HG02884 (cell line): Measurements from ENCODE around the gene RIMOC1.
"Not testable (repeated sequence)": the region's sequence is repeated elsewhere in the genome, so short reads cannot be mapped to it uniquely, and the experiment has no call there.

ENCODE experiments used
- ATAC-seq: cut with Tn5 transposase; IDR thresholded peaks from one replicate; pipeline ENCODE4 v1.9.1; 2021; ENCODE audit warnings: mild to moderate bottlenecking, moderate library complexity; ENCODE audit not compliant: unreplicated experiment

Gene RIMOC1

DNA sequence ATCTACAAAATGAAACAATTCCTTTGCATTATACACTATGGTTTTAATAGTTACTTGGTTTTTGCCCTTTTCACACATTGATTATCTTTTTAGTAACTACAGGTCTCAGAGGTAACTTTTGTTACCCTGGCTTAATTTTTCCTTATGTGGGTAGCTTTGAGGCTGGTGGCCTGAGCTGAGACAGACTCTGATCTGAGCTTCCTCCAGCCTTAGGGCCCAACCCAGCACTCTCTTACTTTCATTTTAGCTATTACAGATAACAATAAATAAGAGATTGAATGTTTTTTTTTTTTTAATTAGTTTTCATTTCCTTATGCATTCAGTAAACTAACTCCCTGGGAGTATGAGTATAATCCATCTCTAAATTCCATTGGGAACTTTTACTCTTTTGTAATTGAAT lies 18.9 kb upstream of the RIMOC1 start:
- no peak for ATAC-seq

DNA sequence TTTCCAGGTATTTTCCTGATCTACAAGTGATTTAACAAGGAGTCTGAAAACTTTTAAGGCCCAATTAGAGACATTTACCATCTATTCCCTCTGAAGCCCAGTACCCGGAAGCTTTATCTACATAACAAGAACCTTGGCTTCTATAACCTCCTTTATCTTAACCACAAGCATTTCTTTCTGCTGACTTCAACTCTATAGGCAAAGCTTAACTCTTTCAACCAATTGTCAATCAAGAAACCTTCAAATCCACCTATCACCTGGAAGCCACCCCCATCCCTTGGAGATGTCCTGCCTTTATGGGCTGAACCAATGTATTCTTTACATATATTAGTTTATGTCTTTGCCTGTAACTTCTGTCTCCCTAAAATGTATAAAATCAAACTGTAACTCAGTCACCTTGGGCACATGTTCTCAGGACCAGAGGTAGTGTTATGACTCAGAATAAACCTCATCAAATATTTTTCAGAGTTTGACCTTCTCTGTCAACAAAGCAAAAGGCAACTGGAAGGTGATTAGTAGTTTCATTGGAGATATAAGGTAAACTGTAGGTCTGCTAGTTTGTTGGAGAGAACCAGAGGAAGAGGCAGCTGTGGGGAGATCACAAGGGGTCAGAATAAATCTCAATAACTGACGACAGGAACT lies 13.0 kb upstream of the RIMOC1 start:
- ATAC-seq, result no peak

DNA sequence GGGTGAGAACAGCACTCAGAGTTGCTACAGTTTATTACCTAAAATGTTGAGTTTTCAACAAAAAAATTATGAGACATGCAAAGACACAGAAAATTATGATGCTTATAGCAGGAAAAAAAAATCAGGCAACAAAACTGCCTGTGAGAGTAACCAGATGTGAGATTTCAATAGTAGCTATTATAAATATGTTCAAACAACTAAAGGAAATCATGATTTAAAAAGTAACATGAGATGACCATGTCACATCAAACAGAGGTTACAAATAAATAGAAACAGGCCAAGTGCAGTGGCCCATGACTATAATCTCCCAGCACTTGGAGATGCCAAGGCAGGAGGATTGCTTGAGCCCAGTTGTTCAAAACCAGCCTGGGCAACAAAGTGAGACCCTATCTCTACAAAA lies 12.1 kb upstream of the RIMOC1 start:
- ATAC-seq, result no peak

DNA sequence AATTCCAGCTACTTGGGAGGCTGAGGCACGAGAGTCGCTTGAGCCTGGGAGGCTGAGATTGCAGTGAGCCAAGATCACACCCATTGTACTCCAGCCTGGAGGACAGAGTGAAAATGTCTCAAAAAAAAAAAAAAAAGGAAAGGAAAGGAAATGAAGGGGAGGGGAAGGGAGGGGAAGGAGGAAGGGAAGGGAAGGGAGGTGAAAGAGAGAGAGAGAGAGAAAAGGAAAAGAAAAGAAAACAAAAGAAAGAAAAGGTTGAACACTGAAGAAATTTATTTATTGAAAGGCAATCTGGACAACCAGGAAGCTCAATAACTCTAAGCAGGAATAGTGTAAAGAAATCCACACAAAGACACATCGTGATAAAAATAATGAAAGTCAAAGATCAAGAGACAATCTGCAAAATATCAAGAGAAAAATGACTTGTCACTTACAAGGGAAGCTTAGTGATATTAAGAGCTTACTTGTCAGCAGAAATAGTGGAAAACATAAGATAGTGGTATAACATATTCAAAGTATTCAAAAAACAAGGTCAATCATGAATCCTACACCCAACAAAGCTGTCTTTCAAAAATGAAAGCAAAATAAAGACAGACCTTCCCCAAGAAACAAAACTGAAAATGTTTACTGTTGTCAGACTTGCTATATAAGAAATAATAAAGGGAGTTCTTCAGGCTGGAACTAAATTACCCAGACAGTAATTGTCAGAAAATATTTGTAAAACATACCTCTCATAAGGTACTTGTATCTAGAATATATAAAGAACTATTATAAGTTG lies 10.9 kb upstream of the RIMOC1 start:
- ATAC-seq, result peak; percentile 44

DNA sequence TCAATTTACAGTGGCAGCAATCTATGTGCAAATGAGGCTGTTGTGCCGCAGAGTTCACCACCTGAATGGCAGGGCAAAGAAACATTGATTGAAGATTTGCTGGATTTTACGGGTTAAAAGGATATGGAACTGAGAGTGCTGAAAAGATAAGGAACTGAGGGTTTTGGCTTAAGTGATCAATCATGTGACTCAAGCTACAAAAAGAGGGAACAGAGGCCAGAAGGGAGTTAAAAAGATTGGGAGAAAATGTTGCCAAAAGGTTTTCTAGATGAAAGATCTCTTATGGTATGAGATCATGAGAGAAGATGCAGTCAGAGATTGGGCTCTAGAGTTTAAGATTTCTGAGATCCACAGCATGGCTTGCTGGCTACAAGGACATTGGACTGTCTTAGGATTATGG lies 7.9 kb upstream of the RIMOC1 start:
- ATAC-seq, result no peak

DNA sequence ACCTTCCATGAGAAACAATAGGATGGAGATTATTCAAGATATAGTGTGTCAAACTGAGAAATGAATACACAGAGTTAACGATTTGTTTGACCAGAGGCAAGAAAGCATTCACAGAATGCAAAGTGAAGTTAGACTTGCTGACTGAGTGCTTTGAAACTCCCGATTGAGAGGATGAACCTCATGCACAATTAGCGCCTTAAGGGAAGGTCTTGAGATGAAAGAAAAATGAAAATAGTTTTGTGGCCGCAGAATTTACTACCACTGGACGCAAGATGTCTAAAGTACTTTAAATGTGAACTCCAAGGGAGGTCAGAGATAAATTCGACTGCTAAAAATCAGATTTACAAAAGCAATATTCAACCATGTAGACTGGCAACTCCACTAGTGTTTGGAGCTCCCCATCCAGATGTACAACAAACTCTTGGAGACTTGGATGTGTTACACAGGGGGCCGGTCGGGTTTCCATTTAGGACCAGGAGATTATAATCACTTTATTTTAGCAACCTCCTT lies 707 bp upstream of the RIMOC1 start:
- ATAC-seq, result no peak

DNA sequence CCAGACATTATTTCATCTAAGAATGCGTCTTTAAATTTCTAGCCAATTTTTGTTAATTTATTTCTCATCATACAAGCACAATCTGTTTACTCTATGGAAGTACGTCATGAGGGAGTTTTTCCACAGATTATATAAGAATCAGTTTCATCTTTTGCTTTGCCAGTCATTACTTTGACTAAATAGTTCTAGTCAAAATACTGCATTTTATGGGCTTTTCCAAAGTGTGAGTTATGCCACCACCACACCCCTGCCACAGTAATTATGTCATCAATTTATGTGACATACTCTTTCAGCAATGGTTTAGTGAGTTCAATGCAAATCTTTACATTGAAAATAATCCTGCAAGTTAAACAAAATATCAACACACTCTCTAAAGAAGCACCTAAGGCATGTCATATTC lies 2.0 kb downstream of the RIMOC1 start:
- no peak for ATAC-seq

DNA sequence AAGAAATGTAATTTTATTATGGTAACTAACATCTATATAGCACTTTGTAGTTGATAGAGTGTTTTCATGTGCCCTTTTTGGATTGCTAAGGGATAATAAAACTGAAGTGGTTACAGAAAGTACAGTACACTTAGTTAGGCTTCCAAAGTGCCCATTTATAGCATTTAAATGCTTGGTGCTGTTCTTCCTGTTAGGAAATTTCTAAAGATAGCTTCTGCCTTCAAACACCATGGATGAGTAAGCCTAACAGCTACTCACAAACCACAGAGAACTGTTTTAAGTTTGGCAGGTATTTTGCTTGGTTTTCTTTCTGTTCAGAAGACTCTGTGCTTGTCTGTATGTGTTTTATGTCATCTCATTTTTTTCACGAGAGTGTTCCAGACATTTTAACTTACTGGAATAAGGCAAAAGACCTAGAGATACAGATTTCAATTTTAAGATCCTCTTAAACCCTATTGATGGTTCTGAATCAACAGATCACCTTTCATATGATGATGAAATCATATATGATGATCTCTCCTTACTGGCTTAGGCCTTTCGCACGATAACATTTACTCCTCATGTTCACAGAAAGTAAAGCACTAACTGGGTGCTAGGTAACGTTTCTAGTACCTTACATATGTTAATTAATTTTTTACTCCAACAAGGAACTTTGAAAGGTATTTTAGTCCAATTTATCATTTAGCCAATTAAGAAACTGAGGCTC lies 4.4 kb downstream of the RIMOC1 start:
- ATAC-seq, result no peak

DNA sequence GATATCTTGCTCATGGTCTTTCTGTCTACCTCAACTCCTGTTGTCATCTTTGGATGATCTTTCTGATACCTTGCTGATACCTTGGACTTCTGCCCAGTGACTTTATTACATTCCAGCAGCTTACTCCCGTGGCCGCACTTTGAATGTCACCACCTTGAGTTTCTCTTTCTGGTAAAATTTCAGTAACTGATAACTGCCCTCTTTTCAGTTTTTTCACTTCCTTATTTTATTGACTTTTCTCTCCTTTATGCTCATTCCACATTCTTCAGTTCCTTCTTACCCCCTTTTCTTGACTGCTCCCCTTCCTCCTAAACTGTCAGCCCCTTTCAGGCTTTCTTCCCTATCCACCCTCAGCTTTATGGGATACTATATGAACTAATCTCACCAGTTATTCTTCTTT lies 14.0 kb downstream of the RIMOC1 start:
- ATAC-seq, result peak; percentile 49

DNA sequence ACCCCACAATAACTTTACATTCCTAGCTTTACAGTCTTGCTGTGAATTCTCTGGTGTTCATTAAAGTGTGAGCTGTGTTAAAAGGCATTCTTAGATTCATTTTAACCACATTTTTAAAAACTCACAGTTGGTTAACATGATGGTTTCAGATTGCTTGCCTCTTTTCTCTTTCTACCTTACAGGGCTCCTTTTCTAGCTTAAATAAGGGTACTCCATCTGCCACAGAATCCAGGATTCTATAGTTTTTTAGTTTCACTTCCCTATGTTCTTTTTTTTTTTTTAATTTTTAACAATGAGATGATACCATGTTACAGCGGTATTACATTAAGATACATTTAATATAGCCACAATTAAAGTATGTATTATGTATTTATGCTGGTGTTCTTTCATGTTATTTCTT lies 17.0 kb downstream of the RIMOC1 start:
- ATAC-seq, result no peak

DNA sequence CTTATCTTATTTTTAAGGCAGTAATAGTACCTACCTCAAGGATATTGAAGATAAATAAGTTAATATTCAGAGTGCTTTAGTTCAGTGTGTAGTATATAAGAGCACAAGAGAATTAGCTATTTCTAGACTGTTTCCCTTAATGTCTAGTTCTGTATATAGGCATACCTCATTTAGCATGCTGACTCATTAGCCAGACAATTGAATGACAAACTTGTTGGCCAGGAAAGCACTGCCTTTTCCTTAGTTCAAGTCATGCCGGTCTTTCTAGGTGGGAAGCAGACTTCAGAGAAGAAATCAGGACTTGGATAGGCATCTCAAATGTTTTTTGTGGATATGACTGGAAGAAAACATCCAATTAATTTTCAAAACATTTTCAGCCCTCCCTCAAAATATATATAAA lies 17.7 kb downstream of the RIMOC1 start:
- ATAC-seq, result no peak

DNA sequence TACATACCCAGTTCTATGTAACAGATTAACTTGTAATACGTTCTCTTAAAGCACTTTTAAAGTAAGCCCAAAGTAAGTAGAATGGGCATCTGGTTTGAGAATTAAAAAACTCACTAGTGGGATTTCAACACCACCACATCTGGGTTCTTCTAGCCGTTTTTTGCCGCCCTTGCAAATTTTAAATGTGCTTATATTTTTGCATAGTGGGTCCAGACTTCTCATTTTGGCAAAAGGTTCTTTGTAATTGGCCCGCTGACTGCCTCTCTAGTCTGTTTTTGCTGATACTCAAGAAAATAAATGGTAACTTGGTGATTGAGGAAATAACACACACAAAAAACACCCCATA lies 20.4 kb downstream of the RIMOC1 start:
- ATAC-seq, result no peak

DNA sequence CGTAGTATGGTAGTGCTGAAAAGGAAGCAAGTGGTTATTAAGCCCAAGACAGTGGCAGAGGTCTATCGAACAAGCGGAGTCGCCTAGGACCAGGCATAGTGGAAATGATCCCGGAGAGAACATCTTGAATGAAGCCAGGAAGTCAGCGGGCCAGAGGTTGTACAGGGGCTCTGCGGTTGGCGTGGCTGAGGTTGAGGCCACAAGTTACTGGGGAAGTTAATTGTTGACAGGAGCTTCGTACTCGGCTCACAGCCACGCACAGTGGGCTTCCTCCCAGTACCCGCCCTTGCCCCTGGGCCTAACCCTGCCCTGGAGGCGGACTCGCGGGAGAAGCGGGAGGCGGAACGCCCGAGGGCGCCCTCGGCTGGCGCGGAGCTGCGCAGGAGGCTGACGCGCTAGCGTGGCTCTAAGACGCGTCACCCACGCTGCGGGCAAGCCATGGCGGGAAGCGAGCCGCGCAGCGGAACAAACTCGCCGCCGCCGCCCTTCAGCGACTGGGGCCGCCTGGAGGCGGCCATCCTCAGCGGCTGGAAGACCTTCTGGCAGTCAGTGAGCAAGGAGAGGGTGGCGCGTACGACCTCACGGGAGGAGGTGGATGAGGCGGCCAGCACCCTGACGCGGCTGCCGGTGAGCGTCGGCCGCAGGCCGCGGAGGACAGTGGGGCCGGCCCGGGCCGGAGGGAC lies 20.9 kb downstream of the RIMOC1 start, which contains the start of gene FBXO4:
FBXO4 (plus strand) TSS at position 410 of the 683 bp plus-strand sequence; CDS start at position 439, 29 bp downstream.
- ATAC-seq, result peak; percentile 92

DNA sequence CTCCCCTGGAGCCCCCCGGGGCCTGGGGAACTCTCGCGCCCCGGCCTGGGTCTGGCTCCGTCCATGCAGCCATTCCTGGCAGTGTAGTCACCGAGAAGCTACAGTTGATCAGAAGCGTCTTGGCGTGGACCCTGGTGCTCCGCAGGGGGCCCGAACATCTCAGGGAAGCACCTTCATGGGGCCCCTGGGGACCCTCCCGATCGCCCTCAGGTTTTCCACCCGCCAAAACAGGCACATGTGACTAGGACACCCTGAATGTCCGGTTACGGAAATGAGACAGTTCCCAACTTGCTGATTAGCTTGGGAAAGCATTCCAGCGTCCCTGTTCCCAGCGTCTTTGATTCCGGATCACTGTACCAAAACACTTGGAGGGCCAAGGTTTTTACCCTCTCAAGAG lies 21.4 kb downstream of the RIMOC1 start:
- ATAC-seq, result peak; percentile 27

DNA sequence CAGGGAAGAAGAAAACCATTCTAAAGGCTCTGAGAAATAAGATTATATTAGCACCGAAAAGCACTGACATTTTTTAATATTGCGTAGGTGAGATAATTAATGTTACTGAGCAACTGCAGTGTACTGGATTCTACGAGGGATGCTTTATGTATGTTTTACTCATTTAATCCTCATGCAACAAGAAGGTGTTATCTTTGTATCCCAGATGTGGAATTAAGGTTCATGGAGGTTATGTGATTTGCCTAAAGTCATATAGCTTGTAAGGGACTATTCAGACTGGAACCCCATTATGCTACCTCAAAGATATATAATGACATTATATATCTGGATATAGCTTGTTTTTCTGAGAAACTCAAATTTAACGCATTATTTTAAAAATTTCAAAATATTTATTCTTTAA lies 23.5 kb downstream of the RIMOC1 start:
- ATAC-seq, result no peak

DNA sequence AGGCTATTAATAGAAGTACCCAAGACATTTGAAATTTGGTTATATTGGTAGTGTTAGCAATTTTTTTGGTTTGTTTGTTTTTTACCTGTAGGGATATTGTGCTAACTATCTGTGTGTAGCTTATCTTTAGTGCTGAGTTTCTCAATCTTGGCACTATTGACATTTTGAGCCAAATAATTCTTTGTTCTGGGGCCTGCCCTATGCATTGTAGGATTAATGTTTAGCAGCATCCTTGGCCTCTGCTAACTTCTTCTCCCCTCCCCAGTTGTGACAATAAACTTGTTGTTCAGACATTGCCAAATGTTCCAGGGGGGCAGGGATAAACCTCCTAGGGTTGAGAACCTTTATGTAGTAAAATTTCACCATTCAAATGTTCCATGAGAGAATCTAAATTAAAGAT lies 24.9 kb downstream of the RIMOC1 start:
- ATAC-seq, result no peak

DNA sequence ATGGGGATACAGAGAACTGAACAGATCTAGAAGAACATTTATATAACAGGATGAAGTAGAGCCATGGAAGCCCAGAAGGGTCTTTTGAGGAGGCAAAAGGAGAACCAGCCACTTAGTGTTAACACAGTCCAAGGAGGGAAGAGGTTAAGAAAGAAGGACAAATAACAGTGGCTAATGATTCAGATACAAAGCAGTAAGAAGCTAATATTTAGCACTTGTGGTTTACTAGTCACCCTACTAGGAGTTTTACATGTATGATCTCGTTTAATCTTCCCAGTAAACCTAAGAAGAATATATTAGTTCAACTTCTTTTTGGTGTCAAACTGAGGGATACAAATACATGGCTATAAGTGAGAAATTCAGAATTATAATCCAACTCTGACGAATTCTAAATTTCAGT lies 28.6 kb downstream of the RIMOC1 start:
- no peak for ATAC-seq

DNA sequence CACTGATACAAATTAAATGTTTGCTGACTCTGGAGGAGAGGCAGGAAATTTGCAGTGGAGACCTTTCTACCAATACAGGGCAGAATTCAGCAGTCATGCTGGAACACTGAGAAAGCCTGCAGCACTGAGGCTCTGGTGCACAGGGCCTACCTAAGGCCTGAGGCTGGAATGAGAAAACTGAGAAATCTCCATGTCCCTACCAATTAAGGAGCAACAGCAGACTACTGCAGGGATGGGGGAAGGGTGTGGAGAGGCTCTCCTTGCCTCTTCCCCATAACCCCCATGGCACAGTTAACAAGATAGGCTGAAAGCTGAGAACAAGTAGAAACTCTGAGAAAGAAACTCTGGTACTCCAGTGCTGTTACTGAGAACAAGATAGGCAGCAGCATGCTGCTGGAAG lies 31.4 kb downstream of the RIMOC1 start:
- no peak for ATAC-seq

DNA sequence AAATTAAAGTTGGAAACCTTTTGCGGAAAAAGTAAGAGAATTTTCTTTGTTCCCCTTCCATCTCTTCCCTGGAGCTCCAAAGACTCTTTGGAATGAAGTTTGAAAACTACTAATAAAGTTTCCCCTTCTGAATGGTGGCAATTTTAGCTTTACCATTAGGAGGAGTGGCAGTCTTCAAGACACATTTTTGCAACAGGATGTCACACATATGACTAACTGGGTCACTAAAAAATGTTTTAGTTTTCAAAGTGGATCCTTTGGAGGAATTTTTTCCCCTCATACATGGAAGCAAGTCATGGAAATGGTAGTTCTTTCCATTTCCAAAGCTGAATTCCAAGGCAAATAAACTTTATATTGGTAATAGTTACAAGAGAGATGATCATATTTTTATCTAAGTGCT lies 36.5 kb downstream of the RIMOC1 start:
- no peak for ATAC-seq

DNA sequence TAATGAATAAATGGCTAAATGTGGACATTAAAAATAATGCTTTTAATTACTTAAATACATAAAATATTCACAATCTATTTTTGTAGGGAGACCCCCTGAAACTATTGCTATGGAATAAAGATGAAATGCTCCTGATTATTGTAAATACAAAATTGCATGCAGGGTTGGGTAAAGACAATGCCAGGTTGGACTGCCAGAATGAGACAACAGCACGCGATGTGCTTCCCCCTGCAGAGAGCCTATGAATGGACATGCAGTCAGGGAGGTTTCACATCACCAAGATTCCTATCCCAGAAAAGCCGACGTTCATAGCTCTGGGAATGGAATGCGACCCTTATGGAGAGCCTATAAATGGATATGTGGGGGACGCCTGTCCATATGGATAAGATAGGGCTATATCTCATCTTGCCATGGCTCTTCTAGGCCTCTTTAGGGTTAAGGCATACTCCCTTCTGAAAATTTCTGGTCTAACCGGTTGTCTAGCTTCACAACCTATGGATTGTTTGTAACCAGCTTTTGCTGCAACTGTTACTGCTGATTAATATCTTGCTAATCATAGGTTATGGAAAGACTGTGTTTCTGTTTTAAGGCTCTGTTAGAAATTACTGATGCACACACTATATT lies 41.3 kb downstream of the RIMOC1 start:
- not testable (repeated sequence) for ATAC-seq

DNA sequence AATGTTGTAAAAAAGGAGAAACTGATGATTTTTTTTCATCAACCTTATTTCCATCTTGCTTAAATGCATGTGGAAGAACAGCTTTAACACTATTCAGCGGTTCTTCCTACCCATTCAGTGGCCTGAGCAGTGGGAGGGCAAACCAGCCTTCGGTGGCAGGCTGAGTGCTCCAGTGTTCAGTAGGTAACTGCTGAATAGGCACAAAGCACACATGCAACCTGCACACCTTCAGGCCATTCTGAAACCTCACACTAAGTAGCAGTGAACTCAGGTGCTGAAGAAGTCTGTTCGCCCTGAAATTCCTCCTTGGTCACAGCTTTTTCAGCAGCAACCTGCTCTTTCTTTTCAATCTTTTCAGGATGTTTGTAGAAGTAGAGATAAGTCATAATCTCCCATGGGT lies 47.1 kb downstream of the RIMOC1 start:
- ATAC-seq, result no peak
